ENCODE results near the gene CASZ1.

CASZ1 gene

DNA sequence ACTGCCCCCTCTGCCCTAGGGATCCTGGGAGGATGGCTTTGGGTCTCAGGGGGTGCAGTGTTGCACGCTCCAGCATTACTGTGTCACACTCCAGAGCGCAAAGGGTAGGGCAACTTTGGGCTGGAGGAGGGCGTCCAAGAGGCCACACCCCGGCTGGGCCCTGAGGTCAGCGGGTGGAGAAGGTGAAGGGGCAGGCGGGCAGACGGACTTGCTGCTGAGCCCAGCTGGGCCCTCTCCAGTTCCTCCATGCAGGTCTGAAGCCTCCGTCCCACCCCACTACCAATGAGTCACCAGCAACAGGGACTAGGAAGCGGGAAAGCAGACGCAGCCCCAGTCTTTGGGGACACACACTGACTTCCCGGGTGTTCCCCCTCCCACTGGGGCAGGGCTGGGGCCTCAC is 116.0 kb downstream of the CASZ1 start:
- H3K4me1 Mint-ChIP-seq = no peaks in the 10 kb centered on the region
- H3K9me3 Mint-ChIP-seq = no peaks in the 10 kb centered on the region
- H3K4me3 Mint-ChIP-seq = no peak overlapping the region
- H3K27ac Mint-ChIP-seq = no peak overlapping the region
- no peaks in the 10 kb centered on the region for H3K36me3 Mint-ChIP-seq
- H3K27me3 Mint-ChIP-seq = no peaks in the 10 kb centered on the region

DNA sequence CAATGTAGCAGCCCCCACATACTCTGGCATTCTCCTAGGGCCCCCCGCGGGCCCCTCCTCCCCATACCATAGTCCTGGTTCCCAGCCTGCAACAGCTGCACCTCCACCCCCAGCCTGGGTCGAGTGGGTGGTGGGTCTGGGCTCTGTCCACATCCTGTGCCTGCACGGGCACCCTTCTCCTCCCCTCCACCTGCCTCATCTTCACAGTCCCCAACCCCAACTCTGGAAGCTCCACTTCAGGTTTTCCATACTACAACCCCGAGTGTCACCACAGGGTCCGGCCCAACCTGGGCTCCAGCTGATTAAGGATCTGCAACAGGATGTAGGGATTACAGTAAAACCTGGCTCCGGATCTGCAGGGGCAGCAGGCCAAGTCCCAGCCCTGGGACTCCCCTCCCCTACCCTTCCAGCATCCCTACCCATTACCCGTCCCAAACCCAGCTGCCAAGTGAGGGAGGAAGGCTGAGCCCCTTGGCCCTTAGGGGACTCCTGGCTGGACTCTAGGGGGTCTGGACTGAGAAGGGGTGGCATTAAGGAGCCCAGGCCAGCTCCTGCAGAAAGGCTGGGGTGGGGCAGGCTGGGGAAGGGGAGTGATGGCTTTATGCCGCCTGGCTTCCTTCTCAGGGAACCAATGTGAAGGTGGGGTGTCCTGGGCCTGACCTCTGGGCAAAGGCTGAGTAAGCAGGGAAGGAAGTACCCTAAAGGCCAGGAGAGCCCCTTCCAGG is 116.8 kb downstream of the CASZ1 start:
- Mint-ChIP-seq H3K36me3 (no peaks in the 10 kb centered on the region), H3K27ac (no peak overlapping the region), H3K9me3 (no peaks in the 10 kb centered on the region), H3K27me3 (no peaks in the 10 kb centered on the region), H3K4me3 (no peak overlapping the region), H3K4me1 (no peaks in the 10 kb centered on the region)

DNA sequence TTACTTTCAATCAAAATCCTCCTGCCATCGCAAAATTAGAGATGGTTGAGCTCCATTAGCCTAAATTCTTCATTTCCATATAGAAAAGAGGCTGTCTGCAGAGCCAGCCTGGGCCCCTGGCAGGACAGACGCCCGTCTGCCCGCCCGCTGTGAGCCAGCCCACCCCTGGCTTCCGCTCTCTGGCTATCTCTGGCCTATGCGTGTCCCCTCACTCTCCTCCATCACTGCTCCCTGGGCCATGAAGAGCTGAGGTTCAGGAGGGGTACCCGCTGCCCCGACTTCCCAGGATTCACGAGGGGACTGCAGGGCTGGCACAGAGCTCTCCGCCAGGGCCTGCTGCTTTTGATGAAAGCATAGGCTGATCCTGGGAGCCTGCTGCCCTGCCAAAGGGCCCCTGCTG is 117.6 kb downstream of the CASZ1 start:
- no peaks in the 10 kb centered on the region for H3K9me3 Mint-ChIP-seq
- no peaks in the 10 kb centered on the region for H3K27me3 Mint-ChIP-seq
- H3K36me3 Mint-ChIP-seq = no peaks in the 10 kb centered on the region
- H3K4me3 Mint-ChIP-seq = no peak overlapping the region
- H3K27ac Mint-ChIP-seq = no peak overlapping the region
- H3K4me1 Mint-ChIP-seq = no peaks in the 10 kb centered on the region

DNA sequence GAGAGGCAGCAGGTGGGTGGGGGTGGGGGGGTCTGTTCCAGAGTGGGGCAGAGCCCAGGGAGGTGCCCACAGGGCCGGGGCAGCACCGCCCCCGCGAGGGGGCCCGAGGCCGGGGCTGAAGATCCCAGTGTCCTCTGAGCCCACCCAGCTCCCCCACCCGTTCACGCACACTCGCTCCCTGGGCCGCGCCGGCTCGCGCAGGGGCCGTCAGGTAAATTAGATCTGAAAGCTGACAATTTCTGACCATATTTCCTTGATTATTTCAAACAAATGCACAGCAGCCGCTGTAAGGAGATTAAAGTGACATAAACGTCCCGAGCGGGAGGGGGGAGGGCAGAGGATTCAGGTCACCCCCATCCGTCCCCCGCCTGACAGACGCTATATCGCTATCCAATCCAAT is 118.0 kb downstream of the CASZ1 start:
- H3K4me3 Mint-ChIP-seq = no peak overlapping the region
- H3K27ac Mint-ChIP-seq = no peak overlapping the region
- no peaks in the 10 kb centered on the region for H3K4me1 Mint-ChIP-seq
- no peaks in the 10 kb centered on the region for H3K9me3 Mint-ChIP-seq
- H3K27me3 Mint-ChIP-seq = no peaks in the 10 kb centered on the region
- H3K36me3 Mint-ChIP-seq = no peaks in the 10 kb centered on the region

DNA sequence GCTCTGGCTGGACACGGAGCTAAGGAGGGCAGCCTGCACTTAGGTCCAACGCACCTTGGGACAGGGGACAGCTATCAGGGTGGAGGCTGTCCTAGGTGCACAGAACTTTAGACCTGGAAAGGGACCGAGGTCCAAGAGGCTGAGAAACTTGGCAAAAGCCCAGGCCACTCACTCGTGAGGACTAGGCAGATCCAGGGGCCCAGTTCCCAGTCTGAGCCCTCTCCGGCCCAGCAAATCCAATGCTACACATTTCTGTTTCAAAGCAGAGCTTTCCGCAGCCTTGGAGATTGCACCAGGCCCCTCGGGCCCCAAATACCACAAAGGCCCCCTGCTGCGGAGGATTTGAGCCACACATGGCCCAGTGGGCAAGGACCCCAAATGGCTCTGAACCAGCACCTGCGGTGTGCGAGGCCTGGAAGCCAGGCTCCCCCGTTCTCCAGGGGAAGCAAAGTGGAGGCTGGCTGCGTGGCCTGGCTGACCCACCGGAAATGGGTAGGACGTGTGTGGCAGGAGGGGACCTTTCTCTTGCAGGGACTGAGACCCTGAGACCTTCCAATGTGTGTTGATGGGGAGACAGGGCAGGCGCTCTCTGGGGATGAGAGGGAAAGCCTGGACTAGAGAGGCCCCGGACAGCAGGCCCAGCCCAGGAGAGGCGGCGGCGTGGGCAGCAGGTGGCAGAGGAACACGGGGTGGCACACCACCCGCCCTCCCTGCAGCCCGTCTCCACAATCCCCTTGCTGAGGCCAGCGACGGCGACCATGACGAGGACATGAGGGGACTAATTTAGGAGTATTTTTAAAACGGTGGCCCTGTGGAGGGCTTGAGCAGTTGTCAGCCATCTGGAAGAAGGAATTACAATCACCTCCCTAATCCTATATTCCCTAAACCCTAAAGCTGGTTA is 118.7 kb downstream of the CASZ1 start:
- no peak overlapping the region for H3K27ac Mint-ChIP-seq
- H3K36me3 Mint-ChIP-seq = no peaks in the 10 kb centered on the region
- H3K4me1 Mint-ChIP-seq = no peaks in the 10 kb centered on the region
- no peaks in the 10 kb centered on the region for H3K9me3 Mint-ChIP-seq
- no peaks in the 10 kb centered on the region for H3K27me3 Mint-ChIP-seq
- no peak overlapping the region for H3K4me3 Mint-ChIP-seq

DNA sequence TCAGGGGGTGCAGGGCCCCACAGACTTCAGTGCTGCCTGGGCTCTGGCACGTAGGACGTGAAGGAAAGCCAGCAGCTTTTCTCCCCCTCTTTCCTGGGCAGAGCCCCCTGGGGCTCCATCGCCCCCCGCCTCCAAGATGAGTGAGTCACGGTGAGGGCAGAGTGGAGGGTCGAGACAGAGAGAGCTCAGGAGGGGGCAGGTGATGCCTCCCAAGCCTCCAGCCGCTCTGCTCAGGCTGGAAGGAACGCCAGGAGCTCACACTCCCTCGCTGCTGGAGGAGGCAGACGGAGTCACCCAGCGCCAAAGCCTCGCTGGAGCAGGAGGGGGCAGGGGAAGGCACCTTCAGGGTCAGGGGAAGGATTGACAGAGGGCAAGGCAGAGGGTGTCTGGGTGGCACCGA is 119.5 kb downstream of the CASZ1 start:
- H3K27me3 Mint-ChIP-seq = no peaks in the 10 kb centered on the region

DNA sequence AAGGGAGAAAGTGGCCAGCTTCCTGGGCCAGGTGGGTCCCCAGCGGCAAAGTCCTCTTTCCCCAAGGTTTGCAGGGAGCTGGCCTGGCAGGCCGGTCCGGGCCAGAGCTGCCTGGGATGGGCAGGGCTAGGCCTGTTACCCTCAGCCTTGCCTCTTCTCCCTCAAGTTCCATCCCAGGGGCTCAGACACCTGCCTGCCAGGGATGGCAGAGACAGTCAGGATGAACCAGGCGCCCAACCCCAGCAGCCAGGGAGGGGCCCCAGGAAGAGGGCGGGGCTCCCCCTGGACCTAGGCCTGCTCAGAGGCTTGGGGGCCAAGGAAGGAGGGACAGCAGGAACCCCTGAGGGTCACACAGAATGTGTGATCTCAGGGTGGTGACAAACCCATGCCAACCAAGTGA is 120.6 kb downstream of the CASZ1 start:
- no peak overlapping the region for H3K27ac Mint-ChIP-seq
- H3K4me1 Mint-ChIP-seq = no peaks in the 10 kb centered on the region
- H3K9me3 Mint-ChIP-seq = no peaks in the 10 kb centered on the region
- H3K4me3 Mint-ChIP-seq = no peak overlapping the region
- H3K36me3 Mint-ChIP-seq = no peaks in the 10 kb centered on the region
- no peaks in the 10 kb centered on the region for H3K27me3 Mint-ChIP-seq

More for the DNA sequence above, 119.5 kb downstream of the CASZ1 start:
- H3K9me3 Mint-ChIP-seq = no peaks in the 10 kb centered on the region
- H3K4me3 Mint-ChIP-seq = no peak overlapping the region
- no peak overlapping the region for H3K27ac Mint-ChIP-seq
- no peaks in the 10 kb centered on the region for H3K36me3 Mint-ChIP-seq
- H3K4me1 Mint-ChIP-seq = no peaks in the 10 kb centered on the region

DNA sequence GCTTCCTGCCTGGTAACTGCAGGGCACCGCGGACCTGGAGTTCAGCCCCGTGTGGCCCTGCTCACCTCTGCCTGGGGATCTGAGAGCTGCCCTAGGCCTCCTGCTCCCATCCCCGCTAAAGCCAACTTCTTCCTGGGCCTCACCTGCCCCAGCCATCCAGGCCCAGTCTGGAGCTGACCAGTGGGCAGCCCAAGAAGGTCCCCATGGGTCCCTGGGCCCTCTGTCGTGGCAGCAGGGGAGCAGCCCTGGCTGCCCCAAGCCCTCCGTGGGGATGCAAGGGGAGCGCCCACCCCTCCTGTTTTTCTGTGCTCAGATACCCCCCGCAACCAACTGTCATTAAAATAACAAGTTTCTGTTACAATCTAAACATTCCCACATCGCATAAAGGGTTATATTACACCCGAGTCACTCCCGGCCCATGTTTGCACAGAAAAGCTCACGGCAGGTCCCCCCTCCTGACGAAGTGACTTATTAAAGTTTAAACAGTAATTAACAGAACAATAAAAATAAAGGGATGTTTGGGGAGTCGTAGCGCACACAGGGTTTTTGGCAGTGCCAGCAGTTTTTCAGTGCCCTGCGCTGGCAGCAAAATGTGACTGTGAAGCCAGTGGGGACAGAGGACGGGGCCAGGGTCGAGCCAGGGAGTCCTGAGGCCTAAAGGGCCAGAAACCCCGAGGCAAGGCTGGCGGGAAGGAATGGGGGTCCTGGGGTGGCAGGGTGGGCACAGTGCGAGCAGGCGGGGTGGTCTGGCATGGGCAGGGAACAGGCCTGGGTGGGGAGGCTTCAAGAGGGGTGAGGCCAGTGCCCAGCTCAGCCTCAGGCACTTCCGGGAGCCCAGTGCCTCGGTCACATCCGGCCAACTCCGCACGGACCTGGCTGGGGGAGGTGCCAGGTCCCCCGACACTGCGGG is 121.5 kb downstream of the CASZ1 start:
- Mint-ChIP-seq H3K27ac (no peak overlapping the region), H3K27me3 (no peaks in the 10 kb centered on the region), H3K4me3 (no peak overlapping the region), H3K36me3 (no peaks in the 10 kb centered on the region), H3K4me1 (no peaks in the 10 kb centered on the region), H3K9me3 (no peaks in the 10 kb centered on the region)

DNA sequence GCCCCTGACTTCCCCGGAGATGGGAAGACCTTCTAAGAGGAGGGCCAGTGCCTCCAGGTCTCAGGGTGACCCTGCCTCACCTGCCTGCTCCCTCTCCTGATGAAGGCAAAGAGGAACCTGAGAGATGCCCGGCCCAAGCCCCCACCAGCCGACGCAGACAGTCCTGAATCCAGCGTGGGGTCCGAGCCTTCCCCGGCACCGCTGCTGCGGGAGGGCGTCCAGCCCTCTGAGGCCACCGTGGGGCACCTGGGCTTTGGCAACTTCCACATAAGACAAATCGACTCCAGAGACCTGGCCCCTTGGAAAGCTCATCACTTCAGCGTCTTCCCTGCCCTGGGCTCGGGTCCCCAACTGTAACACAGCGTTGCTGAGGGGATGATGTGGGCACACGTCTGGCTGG is 122.2 kb downstream of the CASZ1 start:
- no peaks in the 10 kb centered on the region for H3K4me1 Mint-ChIP-seq
- H3K9me3 Mint-ChIP-seq = no peaks in the 10 kb centered on the region
- H3K27ac Mint-ChIP-seq = no peak overlapping the region
- no peak overlapping the region for H3K4me3 Mint-ChIP-seq
- H3K36me3 Mint-ChIP-seq = no peaks in the 10 kb centered on the region
- H3K27me3 Mint-ChIP-seq = no peaks in the 10 kb centered on the region

DNA sequence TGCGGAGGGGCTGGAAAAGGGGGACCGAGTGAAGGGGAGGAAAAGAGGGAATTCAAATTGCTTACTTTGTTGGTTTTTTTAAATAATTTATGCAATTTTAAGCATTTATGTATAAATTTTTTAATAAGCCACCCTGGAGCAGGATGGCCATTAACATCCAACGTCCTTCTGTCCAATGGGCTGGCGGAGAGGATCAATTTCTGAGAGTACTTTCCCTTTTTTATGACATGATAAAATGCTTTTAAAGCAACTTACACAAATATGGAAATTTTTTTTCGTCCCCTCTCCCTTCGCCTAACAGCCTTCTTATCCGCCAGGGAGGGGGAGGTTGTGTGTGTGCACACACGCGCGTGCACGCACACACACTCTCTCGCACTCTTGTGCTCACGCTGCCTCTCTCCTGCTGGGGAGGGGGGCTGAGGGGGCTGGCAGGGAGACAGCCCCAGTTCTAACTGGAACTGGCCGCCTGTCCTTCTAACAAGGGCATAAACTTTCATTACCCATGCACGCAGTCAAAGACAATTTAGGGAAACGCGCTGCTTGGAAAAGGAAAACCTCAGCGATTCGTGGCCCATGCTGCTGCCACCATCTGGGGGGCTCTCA is 123.2 kb downstream of the CASZ1 start:
- H3K4me3 Mint-ChIP-seq = no peak overlapping the region
- H3K27ac Mint-ChIP-seq = no peak overlapping the region

DNA sequence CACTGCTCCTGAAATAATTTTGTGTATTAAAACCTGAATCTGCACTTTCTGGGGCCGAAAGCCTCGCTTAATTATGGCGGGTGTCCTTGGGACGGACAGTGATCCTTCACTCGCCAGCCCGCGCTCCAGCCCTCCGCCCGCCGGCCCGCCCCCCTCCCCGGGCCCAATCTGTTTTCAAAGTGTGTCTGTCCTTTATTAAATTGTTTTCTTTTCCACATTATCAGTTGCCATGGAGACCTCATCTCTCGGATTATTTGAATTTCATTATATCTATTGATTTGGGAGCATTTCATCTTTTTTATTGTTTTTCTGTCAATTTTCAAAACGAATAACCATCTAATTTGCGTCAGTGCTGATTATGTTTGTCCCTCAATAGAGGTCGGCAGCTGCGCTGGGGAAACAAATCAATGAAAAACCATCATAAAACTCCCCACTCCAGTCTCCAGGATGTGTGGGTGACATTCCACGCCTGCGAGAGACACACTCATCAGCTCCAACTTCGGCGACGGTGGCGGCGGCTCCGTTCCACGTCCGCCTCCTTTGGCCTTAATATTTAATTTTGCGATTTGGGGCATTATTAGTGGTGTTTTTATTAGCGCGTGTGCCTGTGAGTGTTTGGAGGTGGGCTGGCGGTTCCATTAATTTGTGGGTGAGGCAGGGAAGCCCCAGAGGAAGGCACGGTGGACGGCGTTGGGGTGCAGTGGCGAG is 123.9 kb downstream of the CASZ1 start:
- Mint-ChIP-seq H3K27ac (no peak overlapping the region), H3K9me3 (no peaks in the 10 kb centered on the region), H3K4me3 (no peak overlapping the region), H3K27me3 (no peaks in the 10 kb centered on the region), H3K36me3 (no peaks in the 10 kb centered on the region), H3K4me1 (no peaks in the 10 kb centered on the region)

More for the DNA sequence above, 123.2 kb downstream of the CASZ1 start:
- no peaks in the 10 kb centered on the region for H3K9me3 Mint-ChIP-seq
- H3K36me3 Mint-ChIP-seq = no peaks in the 10 kb centered on the region
- no peaks in the 10 kb centered on the region for H3K27me3 Mint-ChIP-seq
- H3K4me1 Mint-ChIP-seq = no peaks in the 10 kb centered on the region

DNA sequence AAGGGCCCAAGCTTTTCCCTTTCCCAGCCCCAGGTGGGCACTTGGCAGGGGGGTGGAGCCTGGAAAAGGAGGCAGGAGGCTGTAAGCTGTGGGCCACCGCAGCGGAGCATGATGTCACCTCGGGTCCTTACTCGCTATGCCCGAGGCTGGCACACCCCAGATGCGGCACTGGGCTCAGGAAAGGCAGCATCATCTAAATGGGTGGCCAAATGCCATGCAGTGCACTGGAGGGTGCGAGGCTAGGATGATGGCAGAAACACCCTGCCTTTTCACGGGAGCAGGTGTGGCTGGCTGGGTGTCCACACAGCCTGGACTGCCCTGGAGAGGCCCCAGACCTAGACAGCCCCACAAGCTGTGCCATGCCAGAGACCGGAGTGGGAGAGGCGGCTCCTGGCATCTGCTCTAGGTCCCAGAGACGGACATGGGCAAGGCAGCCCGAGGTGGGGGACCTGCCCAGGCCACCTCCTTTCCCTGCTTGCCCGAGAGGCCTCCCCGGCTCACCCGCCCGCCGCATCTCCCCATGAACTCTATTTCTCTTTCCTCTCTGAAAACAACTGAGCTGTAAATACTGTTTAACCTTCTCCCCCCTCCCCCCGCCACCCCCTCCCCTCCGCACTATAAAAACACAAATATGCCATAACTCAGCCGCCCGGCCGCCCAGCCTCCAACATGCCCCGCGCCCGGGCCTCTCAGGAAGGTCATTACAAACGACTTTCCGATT is 124.7 kb downstream of the CASZ1 start:
- Mint-ChIP-seq H3K9me3 (no peaks in the 10 kb centered on the region), H3K36me3 (no peaks in the 10 kb centered on the region), H3K27me3 (no peaks in the 10 kb centered on the region), H3K27ac (no peak overlapping the region), H3K4me3 (no peak overlapping the region), H3K4me1 (no peaks in the 10 kb centered on the region)

DNA sequence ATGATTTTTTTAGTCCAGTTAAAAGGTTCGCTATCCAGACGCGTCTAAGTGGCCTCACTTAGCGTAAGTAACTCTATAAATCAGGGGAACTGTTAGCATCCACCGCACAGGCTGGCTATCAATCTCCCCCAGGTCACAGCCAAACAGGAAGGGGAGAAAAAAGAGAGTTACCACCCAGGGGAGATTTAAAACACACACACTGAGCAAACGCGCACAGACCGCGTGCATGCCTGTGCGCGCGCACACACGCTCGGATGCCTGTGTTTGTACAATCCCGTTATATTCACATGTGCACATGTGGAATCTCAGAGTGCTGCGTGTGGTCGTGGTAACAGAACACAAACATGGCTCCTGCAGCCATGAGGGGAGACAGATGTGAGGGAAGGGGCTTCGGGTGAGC is 125.4 kb downstream of the CASZ1 start:
- Mint-ChIP-seq H3K4me3 (no peak overlapping the region), H3K36me3 (no peaks in the 10 kb centered on the region), H3K9me3 (no peaks in the 10 kb centered on the region), H3K27ac (no peak overlapping the region), H3K27me3 (no peaks in the 10 kb centered on the region), H3K4me1 (no peaks in the 10 kb centered on the region)

DNA sequence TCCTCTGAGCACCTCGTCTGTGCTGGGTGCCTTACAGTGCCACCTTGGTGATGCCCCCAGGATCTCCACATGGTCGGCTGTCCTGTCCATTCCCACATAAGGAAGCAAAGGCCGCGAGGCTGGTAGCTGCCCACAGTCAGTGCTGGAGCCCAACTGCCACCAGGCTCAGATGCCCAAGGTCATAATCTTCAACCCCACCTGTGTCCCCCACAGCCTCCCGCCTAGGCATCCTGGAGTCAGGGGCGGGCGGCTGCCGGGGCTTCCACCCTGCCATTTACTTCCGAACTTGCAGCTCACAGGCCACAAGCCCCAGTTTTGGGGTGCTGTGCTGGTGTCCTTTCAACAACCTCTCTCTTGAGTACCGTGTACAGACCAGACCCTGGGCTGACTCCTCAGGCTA is 126.3 kb downstream of the CASZ1 start:
- H3K27ac Mint-ChIP-seq = no peak overlapping the region
- no peaks in the 10 kb centered on the region for H3K9me3 Mint-ChIP-seq
- H3K36me3 Mint-ChIP-seq = peaks cover 1% of the 10 kb centered on the region
- no peak overlapping the region for H3K4me3 Mint-ChIP-seq
- no peaks in the 10 kb centered on the region for H3K27me3 Mint-ChIP-seq
- H3K4me1 Mint-ChIP-seq = no peaks in the 10 kb centered on the region

Data from activated naive CD4-positive, alpha-beta T cell treated with anti-CD3 and anti-CD28 coated beads, Interleukin-2, amount 50 U/mL, for 24 hours (primary cell).